EL (cell line): ENCODE data around the gene FIGNL2.
"Not testable (repeated sequence)": the region's sequence is repeated elsewhere in the genome, so short reads cannot be mapped to it uniquely, and the experiment has no call there.

Source experiments
- DNase-seq: peaks from one replicate; pipeline ENCODE4 v3.0.0-alpha.2; 2016

The FIGNL2 gene, protein sequence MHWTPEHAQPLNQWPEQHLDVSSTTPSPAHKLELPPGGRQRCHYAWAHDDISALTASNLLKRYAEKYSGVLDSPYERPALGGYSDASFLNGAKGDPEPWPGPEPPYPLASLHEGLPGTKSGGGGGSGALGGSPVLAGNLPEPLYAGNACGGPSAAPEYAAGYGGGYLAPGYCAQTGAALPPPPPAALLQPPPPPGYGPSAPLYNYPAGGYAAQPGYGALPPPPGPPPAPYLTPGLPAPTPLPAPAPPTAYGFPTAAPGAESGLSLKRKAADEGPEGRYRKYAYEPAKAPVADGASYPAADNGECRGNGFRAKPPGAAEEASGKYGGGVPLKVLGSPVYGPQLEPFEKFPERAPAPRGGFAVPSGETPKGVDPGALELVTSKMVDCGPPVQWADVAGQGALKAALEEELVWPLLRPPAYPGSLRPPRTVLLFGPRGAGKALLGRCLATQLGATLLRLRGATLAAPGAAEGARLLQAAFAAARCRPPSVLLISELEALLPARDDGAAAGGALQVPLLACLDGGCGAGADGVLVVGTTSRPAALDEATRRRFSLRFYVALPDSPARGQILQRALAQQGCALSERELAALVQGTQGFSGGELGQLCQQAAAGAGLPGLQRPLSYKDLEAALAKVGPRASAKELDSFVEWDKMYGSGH

DNA sequence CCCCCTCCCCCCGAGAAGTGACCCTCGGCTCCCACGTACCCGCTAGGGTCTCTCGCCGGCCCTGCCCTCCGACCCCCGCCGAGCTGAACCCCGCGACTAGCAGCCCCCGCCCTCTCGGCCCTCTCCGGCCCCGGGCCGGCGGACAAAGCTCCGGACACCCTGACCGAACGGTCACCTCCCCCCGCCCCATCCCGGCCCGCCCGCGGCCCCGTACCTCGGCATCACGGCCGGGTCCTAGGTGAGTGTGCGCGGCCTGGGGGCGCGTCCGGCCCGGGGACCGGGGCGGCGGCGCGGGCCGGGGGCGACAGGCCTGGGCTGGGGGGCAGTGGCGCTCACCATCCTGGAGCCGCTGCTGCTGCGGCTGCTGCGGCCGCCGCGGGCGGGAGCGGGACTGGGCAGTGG is at the start of gene FIGNL2:
Gene FIGNL2 (minus strand): TSS at position 393 of the 402 bp plus-strand sequence. CDS start 26,305 bp downstream, outside the sequence.
- no peak for DNase-seq

DNA sequence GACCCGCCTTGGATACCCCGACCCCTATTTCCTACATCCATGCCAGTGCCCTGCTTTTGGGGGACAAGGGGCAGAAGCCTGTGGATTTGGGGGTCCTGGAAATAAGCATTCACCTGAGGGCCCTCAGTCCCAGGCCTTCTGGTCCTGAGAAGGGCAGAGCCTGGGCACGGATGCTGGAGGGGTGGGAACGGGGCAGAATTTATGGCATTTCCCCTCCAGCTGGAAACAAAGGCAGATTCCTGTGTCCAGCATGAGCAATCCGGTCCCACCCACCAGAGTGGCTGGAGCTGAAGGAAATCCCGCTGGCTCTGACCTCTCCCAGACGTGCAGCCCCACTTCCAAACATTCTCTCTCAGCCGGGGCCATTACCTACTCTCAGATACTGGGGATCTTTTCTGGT is 48.7 kb upstream of the FIGNL2 start:
- no peak for DNase-seq

DNA sequence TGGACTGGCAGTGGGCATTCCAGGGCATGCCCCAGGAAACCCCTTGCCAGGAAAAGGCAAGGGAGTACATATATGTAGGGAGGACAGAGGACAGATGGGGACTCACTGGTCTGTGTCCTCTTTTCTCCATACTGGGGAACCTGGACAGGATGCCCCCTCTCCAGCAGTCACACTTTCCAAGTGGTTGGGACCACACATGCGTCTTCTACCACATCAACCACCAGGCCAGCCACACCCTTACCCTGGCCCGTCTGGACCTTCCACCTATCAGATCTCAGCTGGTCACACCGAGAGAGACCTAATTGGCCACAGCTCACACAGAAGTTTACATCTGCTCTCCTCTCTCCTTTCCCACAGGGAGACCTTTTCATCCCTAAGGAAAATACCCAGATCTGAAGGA is 47.7 kb upstream of the FIGNL2 start:
- DNase-seq, result no peak

DNA sequence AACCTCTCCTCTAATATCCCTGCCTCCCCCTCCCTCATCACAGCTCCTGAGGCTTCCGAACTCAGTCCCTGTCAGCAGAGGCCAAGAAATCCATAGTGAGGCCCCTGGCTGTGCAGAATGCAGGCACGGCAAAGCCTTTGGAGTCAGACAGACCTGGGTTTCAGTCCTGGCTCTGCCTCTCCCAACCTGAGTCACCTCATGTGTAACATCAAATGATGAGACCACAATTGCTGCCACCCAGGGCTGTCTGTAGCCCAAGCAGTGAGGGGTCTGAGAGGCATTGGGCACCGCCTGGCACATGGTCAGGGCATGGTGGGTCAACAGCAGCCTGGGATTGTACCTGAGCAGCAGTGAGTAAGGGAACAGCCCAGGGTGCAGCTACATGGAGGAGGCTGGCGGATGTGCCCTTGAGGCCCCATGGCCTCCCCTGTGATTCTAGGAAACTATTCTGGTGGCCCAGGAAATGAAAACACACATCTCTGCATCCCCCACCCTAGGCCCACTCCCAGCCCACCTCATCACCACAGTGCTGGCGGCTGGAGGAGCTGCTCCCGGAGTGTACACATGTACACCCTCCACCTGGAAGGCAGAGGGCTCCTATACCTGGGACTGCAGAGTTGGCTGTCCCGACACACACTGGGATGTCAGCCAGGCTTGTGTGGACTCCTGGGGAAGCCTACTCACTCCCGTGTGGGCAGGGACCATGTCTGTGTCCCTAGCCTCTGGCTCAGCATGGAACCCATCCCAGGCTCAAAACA is 47.0 kb upstream of the FIGNL2 start:
- no peak for DNase-seq

DNA sequence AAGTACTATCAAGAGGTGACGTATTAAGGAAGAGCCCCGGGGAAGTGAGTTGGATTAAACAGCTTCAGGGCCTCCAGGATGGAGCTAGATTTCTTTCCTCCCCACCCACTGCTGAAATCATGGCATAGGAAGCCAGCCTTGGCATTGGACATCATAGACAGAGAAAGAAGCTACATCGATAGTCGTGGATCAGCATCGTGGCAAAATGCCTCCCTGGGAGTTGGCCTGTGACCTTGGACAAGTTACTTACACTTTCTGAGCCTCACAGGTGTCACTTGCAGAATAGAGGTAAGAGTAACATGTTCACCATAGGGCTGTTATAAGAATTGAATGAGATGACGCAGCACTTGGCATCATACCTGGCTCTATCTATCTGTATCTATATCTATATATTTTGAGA is 45.3 kb upstream of the FIGNL2 start:
- no peak for DNase-seq

DNA sequence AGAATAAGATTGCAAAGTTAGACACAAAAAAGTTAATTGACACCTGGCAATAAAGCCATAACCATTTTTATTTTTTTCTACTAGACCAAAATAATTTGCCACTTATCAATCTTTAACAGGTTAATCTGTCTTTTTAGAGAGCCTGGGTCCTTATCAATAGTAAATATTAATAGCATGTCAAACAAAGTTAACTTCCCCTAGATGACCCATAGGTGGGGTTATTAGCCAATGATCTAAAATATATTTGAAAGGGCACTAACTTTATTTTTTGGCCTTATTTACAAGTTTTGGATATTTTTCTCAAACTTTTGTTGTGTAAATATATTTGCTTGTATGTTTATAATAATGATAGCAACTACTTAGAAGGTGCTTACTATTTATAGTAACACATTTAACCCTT is 43.3 kb upstream of the FIGNL2 start:
- no peak for DNase-seq

DNA sequence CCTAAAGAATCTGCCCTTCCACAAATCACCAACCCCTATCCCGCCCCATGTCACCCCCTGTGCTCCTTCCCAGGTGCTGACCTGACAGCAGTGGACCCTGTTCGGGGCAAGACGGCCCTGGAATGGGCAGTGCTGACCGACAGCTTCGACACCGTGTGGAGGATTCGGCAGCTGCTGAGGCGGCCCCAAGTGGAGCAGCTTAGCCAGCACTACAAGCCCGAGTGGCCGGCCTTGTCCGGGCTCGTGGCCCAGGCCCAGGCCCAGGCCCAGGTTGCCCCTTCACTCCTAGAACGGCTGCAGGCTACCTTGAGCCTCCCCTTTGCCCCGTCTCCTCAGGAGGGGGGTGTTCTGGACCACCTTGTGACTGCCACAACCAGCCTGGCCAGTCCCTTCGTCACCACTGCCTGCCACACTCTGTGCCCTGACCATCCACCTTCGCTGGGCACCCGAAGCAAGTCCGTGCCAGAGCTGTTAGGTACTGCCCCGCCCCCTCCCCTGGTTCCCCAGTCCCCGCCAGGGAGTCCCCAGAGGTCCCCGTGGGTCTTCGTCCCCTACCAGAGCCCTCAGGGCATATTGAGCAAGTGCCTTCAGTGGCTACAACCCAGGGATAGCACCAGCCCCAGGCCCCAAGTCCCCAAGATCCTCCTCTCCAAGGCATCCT is 42.1 kb upstream of the FIGNL2 start:
- no peak for DNase-seq

DNA sequence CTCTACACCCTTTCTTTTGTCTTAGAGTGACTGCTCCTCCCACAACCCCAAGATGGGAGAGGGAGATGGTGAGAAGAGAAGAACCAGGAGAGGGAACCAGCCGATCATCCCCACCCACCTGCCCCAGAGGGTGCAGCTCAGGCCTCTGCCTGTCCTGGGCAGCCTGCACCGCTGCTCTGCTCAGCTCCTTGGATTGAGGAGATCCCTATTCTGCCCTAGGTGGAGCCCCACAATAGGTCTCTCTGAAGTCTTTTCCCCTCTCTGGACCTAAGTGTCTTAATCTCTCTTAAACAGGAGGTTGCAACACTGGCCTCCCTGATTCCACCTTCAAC is 41.6 kb upstream of the FIGNL2 start:
- DNase-seq, result no peak

DNA sequence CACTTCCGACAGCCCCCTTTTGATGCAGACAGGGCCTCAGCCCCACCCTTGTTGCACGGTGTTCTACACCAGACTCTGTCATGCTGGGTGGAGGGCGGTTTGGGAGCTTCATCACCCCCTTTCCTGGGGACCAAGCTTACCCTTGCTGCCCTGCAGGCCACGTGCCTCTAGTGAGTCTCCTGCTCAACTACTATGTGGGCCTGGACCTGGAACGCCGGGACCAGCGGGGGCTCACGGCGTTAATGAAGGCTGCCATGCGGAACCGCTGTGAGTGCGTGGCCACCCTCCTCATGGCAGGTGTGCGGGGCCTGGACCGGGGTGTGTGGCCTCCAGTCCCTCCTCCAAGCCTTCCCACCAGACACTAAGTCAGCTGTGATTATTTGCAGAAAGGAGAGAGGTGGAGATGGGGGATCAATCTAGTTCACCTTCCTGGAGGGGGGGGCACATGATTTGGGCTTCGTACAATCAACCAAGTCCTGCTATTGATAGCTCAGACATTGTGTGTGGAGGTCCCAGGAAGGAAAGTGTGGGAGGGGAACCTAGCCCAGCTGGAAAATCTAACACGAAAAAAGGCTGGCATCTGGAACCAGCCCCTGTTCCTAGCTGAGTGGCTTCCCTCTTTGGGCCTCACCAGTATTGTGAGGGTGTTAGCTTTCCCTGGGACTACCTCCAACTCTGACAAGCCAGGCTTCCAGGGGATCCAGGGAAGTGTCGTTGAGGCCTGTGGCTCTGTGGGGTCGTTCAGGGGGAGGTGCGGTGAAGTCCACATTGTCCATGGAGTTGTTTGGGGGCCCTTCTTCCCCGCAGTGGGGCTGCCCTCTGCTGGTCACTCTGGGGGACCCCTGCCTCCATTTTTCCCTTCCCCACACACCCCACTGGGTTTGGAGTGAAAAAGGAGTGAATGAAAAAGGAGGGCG is 41.0 kb upstream of the FIGNL2 start:
- DNase-seq, result no peak

DNA sequence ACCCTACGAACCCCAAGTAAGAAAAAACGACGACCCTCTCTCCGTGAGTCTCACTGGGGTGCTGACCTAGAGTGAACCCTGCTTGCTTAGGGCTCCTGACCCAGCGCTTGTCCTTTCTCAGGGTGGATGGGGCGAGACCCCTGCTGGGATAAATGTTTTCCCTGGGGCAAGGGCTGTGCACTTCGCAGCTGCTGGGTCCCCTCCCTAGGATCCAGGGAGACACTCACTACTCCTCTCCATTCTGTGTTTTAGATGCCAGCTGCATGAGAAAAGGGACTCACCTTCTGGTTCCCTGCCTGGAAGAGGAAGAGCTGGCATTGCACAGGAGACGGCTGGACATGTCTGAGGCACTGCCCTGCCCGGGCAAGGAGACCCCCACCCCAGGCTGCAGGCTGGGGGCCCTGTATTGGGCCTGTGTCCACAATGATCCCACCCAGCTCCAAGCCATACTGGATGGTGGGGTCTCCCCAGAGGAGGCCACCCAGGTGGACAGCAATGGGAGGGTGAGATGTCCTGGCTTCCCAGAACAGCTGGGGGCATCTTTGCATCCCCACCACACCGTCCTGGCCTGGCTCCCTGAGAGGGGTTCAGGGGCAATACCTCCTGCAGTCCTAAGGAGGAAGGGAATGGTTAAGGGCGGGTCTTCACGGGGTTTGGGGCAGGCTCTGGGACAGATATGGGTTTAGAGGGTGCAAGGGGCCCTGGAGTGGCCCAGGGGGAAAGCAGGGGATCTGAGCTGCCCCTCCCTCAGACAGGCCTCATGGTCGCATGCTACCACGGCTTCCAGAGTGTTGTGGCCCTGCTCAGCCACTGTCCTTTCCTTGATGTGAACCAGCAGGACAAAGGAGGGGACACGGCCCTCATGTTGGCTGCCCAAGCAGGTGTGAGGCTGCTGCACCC is 40.0 kb upstream of the FIGNL2 start:
- no peak for DNase-seq

DNA sequence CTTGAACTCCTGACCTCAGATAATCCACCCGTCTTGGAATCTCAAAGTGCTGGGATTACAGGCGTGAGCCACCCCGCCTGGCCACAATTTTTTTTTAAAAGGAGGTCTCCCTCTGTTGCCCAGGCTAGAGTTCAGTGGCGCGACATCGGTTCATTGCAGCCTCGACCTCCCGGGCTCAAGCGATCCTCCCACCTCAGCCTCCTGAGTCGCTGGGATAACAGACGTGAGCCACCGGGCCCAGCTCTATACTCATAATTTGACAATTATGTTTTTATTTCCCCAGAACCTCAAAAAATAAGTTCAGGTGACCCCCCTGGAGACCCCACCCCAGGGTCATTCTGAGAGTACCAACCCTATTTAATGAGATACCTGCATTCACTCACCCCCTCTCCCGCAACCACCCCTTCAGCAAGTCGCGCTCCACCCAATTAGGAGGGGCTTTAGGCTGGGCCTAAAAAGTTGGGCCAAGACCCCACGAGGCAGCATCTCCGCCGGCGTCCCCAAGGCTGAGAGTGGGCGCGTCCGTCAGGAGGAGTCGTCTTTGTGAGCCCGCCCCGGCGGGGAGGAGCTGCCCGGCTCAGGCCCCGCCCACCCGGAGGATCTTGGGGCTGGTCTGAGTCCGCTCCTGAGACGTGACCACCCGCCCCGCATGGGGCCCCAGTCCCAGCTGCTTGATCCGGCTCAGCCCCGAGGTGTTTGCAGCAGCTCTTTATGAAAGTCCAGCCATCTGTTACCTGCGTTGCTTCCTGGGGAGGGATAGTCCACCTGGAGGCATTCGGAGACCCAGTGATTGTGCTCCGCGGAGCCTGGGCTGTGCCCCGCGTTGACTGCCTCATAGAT is 39.2 kb upstream of the FIGNL2 start, which contains the start of gene ANKRD33:
Gene ANKRD33 (plus strand): TSS at position 628 of the 840 bp plus-strand sequence. CDS start 84 bp downstream, at position 712.
- DNase-seq, result no peak

DNA sequence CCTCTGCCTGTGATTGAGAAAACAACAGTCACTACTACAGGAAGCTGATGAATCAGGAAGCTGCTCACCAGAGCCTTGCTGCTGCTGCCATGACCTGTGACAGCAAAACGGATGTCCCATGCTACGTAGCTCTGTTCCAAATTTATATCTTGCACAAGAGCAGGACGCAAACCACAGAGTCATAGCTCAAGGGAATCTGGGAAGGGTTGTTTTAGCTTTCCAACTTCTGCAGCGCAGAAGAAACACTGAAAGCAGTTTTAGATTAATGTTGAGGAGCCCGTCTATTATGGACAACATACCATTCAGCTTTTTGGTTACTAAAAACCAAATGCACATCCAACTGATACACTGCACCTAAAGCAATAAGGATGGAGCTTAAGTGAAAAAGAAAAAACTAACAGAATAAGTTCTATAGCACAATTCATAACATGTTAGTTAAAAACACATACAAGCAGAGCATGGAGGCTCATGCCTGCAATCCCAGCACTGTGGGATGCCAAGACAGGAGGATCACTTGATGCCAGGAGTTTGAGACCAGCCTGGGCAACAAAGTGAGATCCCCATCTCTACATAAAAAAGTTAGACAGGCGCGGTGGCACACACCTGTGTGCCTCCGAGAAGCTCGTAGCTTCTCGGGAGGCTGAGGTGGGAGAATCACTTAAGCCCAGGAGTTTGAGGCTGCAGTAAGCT is 37.6 kb upstream of the FIGNL2 start:
- peak; percentile 93 for DNase-seq

DNA sequence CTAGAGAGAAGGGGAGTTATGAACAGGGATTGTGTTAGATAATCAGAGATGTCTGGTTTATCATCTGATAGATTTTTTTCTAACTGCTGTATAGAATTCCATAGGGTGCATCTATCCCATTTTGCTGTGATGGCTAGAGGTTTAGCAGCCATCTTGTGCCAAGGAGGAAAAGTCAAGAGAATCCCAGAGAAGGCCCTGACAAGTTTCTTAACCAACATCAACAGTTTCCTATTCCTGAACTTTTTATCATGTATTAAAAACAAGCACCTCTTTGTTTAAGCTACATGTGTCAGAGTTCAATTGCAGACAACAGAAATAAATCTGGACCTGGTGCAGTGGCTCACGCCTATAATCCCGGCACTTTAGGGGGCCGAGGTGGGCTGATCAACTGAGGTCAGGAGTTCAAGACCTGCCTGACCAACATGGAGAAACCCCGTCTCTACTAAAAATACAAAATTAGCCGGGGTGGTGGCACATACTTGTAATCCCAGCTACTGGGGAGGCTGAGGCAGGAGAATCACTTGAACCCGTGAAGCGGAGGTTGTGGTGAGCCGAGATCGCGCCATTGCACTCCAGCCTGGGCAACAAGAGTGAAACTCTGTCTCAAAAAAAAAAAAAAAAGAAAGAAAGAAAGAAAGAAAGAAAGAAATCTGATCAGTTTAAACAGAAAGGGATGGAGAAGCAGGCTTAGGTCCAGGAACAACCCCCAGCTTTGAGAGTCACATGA is 36.9 kb upstream of the FIGNL2 start:
- DNase-seq, result not testable (repeated sequence)

DNA sequence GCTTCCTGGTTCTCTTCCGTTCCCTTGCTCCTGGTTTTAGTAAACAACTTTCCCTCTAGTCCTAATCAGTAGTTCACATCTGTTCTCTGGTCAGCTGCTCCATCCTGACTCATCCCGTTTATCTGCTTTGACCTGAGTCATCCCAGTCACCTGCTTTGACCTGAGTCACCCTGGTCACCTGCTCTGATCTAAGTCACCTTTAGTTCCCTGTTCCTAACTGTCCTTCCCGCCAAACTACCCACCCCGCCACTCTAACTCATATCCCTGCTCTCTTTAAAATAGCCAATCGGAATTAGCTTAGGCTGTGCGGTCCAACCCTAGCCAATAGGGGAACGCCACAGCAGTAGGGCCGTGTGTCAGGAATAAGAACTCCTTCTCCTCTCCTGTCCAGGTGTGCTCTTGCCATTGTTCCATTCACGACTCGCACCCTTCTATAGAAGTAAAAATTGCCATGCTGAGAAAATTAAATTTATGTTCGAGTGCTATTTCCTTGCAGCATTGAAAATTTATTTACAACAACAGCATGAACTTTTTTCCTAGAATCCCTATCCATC is 36.2 kb upstream of the FIGNL2 start:
- peak; percentile 36 for DNase-seq

DNA sequence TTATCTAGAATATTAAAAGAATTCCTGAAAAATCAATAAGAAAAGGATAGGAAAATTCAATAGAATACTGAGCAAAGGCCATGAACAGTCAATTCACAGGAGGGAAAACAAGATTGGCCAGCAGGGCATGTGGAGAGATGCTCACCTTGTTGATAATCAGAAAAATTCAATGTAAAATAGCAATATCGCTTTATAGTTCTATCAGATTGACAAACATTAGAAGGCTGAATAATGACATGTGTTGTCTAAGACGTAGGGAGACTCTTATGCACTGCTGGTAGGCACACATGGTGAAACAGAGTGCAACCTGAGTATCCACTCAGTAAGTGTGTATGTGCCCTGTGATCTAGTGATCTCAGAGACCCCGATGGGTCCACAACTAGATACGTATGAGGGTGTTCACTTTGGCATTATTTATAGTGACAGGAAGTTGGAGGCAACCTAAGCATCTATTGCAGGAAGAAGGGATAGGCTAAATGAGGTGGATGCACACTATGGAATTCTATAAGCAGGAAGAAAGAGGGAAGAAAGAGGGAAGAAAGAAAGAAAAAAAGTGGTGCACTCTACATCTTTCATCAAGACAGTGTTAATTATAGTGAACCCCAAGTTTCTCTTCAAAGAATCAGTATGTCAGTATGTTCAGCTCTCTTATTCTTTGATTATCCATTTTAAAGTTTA is 35.6 kb upstream of the FIGNL2 start:
- no peak for DNase-seq

DNA sequence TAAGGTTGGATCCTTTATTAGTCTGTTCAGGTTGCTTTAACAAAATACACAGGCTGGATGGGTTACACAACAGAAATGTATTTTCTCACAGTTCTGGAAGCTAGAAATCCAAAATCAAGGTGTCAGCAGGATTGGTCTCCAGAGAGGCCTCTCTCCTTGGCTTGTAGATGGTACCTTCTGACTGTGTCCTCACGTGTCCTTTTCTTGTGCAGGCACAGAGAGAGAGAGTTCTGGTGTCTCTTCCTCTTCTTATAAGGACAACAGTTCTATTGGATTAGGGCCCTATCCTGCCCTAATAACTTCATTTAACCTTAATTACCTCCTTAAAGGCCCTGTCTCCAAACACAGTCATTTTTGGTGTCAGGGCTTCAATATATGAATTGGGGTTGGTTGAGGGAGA is 34.8 kb upstream of the FIGNL2 start:
- DNase-seq, result no peak

DNA sequence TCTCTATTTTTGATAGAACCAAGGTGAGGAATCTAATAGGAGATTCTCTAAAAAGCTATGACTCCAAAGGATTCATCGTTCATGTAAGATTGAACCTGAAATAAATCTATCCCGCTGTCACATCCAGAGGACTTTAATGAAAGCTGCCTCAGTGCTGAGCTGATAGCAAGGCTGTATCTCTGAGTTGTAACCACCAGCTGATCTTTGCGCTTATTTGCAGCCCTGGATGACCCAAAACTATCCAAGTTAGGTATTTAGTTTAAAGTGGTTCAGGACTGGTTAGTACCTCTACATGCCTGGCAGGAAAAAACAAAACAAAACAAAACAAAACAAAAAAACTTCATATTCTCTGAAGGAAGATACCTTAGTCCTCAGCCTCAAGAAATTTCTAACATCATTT is 30.6 kb upstream of the FIGNL2 start:
- no peak for DNase-seq

DNA sequence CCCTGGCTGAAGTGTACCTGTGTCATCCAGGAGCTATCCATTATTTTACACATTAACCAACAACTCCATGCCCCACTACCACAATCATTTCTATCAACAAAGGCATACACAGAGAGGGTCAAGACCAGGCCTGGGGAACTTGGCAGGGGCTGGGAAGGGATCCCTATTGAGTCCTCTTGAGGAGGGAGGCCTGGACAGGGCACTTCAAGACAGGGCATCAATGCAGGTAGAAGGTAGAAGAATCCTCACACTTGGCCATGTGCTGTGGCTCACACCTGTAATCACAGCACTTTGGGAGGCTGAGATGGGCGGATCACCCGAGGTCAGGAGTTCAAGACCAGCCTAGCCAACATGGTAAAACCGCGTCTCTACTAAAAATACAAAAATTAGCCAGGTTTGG is 26.0 kb upstream of the FIGNL2 start:
- DNase-seq, result no peak
